GM18499 (cell line): ENCODE results near the gene SMKR1.
"Not testable (repeated sequence)": the region's sequence is repeated elsewhere in the genome, so short reads cannot be mapped to it uniquely, and the experiment has no call there.

Source experiments
- ATAC-seq: cut with Tn5 transposase; IDR thresholded peaks from one replicate; pipeline ENCODE4 v1.9.1; 2021; ENCODE audit warnings: moderate number of reproducible peaks; ENCODE audit not compliant: insufficient read depth, unreplicated experiment

SMKR1 gene

GRCh38 chr7:129501760-129502707 is at the start of gene SMKR1:
Gene SMKR1, plus strand, starts transcription at chr7:129502531. Its CDS starts 294 bp downstream, at chr7:129502825.
- peak; percentile 61 for ATAC-seq

DNA sequence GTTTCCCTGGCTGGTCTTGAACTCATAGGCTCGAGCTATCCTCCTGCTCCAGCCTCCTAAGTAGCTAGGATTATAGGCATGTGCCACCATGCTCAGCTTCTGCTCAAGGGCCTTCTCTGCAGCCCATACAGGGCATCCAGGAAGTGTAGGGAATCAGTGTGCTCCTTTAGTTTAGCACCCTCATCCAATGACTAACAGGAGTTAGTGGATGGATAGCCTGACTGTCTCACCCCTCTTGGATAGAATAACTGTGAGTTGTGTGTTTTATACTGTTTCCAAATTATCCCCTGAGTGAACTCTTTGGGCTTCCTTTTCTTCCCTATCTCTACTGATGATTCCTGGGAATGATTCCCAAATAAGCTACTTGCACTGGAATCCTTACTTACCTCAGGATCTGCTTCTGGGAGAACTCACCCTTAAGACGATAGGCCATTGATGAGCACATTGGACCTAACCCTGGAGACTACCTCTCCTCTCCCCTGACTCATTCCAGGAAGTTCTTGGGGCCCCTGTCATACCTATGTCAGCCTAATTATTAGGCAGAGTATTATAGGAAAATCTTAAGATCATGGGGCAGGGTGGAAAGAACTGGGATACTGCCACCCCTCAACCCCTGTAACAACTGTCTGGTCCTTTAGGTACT is 49.6 kb upstream of the SMKR1 start:
- ATAC-seq, result no peak

DNA sequence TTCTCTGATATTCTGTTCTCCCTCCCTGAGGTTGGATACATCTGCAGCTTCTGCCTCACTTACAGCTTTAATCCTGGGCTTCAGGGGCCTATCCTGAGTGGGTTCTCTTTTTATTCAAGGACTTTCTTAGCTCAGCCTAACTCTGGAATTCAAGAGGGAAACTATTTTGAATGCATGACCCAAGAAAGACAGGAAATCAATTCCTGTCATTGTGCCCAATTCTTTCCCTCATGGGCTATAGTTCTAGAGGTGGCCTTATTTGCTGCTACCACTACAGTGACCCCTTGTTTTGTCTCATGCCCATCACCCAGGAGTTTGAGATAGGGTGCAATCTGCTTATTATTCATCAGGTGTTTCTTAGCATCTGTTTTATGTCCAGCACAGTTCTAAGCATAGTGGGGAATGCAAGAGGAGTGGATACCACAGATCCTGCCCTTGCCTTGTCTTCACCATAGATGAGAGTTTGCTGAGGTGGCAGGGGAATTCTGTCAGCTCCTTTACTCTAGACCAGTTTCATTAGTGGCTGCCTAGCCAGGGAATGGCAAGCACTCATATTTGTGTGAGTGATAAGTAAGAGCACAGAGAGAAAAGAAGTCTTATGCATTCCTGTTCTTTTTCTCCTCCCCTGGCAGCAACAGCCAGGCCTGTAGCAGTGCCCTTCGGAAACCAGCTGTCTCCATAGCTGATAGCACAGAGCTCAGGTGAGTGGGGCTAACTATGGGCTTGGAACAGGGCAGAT is 48.7 kb upstream of the SMKR1 start:
- no peak for ATAC-seq

DNA sequence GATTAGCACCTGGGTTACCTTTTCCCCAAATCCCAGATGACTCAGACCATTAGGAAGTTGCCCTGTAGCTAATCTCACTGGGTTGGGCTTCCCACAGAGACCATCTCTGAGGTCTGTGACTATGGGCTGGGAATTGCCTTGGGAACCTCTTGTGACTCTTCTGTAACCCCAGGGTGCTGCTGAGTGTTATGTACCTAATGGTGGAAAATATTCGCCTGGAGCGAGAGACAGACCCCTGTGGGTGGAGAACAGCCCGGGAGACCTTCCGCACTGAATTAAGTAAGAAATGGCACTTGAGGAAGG is 48.1 kb upstream of the SMKR1 start:
- no peak for ATAC-seq

DNA sequence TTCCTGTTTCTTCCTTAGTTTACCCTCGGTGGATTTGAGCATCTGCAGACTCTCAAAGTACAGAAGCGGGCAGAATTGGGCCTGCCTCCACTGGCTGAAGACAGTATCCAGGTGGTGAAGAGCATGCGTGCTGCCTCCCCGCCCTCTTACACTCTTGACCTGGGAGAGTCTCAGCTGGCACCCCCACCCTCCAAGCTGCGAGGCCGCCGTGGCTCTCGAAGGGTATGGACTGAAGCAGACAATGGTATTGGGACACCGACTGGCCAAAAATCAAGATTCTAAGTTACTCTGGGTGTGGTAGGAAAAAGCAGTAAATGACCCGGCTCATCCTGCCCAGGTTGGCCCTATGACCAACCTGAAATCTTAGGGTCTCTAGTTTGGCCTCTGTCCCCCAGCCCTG is 45.9 kb upstream of the SMKR1 start:
- ATAC-seq, result no peak

DNA sequence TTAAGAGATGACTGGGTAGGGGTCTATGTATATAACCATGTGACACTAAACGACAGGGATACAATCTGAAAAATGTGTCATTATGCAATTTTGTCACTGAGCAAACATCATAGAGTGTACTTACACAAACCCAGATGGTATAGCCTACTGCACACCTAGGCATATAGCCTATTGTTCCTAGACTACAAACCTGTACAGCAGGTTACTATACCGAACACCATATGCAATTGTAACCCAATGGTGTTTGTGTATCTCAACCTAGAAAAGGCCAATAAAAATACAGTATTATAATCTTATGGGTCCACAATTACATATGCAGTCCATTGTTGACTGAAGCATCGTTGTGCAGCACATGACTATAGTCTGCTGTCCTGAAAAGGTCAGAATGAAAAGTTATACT is 45.2 kb upstream of the SMKR1 start:
- no peak for ATAC-seq

DNA sequence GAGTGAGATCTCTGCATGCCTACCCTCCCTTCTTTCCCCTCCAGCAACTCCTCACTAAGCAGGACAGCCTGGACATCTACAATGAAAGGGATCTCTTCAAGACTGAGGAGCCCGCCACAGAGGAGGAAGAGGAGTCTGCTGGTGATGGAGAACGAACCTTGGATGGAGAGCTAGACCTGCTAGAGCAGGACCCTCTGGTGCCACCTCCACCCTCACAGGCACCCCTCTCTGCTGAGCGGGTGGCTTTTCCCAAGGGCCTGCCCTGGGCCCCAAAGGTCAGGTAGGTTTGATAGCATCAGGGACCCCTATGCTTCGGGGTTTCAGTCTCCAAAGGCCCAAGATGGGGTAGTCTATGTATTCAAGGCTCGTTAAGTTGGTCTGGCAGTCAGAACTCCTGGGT is 44.2 kb upstream of the SMKR1 start:
- no peak for ATAC-seq

DNA sequence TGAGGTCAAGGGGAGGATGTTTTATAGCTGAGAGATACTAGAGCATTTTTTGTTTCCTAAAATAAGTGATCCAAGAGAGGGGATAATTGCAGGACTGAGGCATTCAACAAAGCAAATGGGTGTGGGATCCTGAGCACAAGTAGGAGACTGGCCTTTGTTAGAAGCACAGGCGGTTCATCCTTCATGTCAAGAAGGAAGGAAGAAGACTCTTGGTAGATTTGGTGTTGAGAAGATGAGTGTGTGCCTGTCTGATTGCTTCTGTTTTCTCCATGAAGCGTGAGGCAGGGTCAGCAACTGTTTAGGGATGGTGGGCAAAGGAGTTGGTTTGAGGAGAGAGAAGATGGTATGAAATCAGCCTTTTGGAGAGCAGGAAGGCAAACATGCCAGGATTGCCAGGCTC is 40.5 kb upstream of the SMKR1 start:
- ATAC-seq, result no peak

- no peak for ATAC-seq
Measured at GRCh38 chr7:129462420-129462819, 39.9 kb upstream of the SMKR1 start.

DNA sequence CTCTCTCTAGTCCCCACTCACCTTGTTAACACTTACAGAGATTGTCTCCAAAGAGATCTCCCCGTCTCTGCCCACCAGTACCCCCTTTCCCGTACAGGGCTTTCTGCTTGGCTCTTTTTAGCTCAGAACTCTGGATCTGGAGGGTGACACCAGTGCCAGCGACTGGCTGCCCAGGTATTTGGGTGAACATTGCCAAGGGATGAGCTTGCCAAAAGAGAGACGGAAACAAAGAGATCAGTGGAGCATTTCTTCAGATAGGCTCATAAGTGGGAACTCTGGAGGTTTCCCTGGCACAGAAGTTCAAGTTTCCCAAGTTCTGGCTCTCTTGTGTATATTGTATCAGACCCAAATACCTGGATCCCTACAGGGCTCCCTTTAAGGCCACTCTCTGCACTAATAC is 38.1 kb upstream of the SMKR1 start:
- no peak for ATAC-seq

DNA sequence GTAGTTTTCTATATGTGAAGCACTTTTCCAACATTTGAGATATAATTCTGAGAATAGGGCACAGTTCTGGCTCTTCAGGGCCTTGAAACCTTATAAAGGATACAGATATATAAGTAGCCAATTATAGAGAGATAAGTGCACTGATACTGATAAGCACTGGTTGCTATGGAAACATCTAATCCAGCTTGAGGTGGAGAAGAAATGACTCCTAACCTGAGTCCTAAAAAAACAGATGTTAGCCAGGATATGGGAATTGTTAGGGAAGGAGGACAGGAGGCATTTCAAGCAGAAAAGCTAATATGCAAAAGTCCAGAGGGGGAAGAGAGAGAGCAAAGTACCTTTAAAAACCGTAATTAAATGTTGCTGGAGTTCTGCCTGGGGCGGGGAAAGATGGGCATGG is 37.3 kb upstream of the SMKR1 start:
- no peak for ATAC-seq

- no peak for ATAC-seq
Measured at GRCh38 chr7:129466796-129467195, 35.5 kb upstream of the SMKR1 start.

- no peak for ATAC-seq
Measured at GRCh38 chr7:129468087-129468486, 34.2 kb upstream of the SMKR1 start.

DNA sequence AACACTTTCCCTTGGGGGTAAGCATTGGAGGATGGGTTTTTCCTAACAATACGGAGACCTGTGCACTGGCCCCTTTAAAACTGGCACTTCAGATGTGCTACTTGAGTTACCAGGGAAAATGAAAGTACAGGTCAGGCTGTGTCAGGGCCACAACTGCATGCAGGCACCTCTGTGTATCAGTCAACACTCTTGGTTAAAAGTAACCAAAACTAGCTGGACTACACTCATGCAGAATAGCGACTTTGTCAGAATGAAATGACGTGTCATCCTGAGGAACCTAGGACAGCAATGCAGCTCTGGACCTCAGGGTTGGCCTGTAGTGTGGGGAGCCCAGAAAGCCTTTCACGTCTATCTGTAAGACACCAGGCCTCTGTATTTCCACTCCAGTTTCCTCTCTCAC is 33.8 kb upstream of the SMKR1 start:
- no peak for ATAC-seq

GRCh38 chr7:129469930-129470329 is 32.4 kb upstream of the SMKR1 start:
- no peak for ATAC-seq

DNA sequence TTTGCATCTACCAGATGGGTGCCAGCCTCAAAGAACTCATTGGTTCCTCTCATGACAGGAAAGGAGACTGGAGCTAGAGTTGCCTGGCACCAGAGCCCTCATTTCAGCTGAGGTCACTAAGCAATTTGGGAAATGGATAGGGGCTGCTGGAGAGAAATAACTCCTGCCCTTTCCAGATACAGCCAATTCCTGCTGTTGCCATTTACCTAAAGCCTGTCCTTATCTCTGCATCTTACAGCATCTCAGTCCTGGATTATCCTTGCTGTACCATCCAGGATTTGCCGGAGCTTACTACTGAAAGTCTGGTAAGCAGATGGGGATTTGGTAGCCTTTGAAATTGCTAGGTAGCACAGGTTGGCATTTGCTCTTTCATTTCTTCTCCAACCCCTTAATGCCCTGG is 31.9 kb upstream of the SMKR1 start:
- no peak for ATAC-seq

GRCh38 chr7:129471402-129471827 is 30.9 kb upstream of the SMKR1 start:
- no peak for ATAC-seq

DNA sequence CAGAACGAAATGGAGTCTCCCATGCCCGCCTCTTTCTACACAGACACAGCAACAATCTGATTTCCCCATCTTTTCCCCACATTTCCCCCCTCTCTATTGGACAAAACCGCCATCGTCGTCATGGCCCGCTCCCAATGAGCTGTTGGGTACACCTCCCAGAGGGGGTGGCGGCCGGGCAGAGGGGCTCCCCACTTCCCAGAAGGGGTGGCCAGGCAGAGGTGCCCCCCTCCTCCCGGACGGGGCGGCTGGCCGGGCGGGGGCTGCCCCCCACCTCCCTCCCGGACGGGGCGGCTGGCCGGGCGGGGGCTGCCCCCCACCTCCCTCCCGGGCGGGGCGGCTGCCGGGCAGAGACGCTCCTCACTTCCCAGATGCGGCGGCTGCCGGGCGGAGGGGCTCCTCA is 26.4 kb upstream of the SMKR1 start:
- ATAC-seq, result not testable (repeated sequence)

DNA sequence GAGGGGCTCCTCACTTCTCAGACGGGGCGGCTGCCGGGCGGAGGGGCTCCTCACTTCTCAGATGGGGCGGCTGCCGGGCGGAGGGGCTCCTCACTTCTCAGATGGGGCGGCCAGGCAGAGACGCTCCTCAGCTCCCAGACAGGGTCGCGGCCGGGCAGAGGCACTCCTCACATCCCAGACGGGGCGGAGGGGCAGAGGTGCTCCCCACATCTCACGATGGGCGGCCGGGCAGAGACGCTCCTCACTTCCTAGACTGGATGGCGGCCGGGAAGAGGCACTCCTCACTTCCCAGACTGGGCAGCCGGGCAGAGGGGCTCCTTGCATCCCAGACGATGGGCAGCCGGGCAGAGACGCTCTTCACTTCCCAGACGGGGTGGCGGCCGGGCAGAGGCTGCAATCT is 25.9 kb upstream of the SMKR1 start:
- not testable (repeated sequence) for ATAC-seq

- no peak for ATAC-seq
Measured at GRCh38 chr7:129479831-129480230, 22.5 kb upstream of the SMKR1 start.

GRCh38 chr7:129480674-129481363 is 21.5 kb upstream of the SMKR1 start:
- ATAC-seq, result no peak
